GM19452 (cell line): ENCODE results near the gene CCDC13.

Experiments used
- ATAC-seq: cut with Tn5 transposase; IDR thresholded peaks from one replicate; pipeline ENCODE4 v1.9.1; 2021; ENCODE audit not compliant: unreplicated experiment

Gene CCDC13

GRCh38 chr3:42755681-42756578 is 17.1 kb downstream of the CCDC13 start:
- ATAC-seq = no peak

- no peak for ATAC-seq
These were observed 19.3 kb downstream of the CCDC13 start for GRCh38 chr3:42753757-42754156.

GRCh38 chr3:42752961-42753360 is 20.1 kb downstream of the CCDC13 start:
- no peak for ATAC-seq

- no peak for ATAC-seq
These were observed 20.6 kb downstream of the CCDC13 start for GRCh38 chr3:42752441-42752840.

GRCh38 chr3:42751609-42752008 is 21.4 kb downstream of the CCDC13 start:
- no peak for ATAC-seq

- no peak for ATAC-seq
These were observed 22.2 kb downstream of the CCDC13 start for GRCh38 chr3:42750834-42751233.

GRCh38 chr3:42749753-42750231 is 23.3 kb downstream of the CCDC13 start:
- ATAC-seq = no peak

- no peak for ATAC-seq
These were observed 23.9 kb downstream of the CCDC13 start for GRCh38 chr3:42749025-42749752.

GRCh38 chr3:42747581-42747980 is 25.5 kb downstream of the CCDC13 start:
- ATAC-seq = no peak

GRCh38 chr3:42746455-42747450 is 26.3 kb downstream of the CCDC13 start:
- ATAC-seq = no peak

GRCh38 chr3:42745776-42746454 is 27.1 kb downstream of the CCDC13 start:
- ATAC-seq = no peak

- no peak for ATAC-seq
These were observed 27.7 kb downstream of the CCDC13 start for GRCh38 chr3:42745291-42745745.

- no peak for ATAC-seq
These were observed 29.7 kb downstream of the CCDC13 start for GRCh38 chr3:42743204-42743995.

GRCh38 chr3:42742688-42743087 is 30.4 kb downstream of the CCDC13 start:
- no peak for ATAC-seq

- no peak for ATAC-seq
These were observed 30.8 kb downstream of the CCDC13 start for GRCh38 chr3:42742259-42742658.

GRCh38 chr3:42741796-42742195 is 31.3 kb downstream of the CCDC13 start:
- no peak for ATAC-seq

- ATAC-seq = no peak
These were observed 33.5 kb downstream of the CCDC13 start for GRCh38 chr3:42739401-42740158.

GRCh38 chr3:42736531-42736930 is 36.5 kb downstream of the CCDC13 start:
- ATAC-seq = no peak

GRCh38 chr3:42736081-42736480 is 37.0 kb downstream of the CCDC13 start:
- no peak for ATAC-seq
